HEK293 (cell line): ENCODE data around the gene MASP1.

Experiments used
- BCL11A ChIP-seq: fragments of 450-650 bp; formaldehyde crosslinking; IDR thresholded peaks from 2 replicates; pipeline ENCODE4 v1.5.1; 2016; ENCODE audit warnings: low read depth, missing biosample characterization, missing genetic modification characterization
- CTCF ChIP-seq: fragments of 450-650 bp; formaldehyde crosslinking; IDR thresholded peaks from 2 replicates; pipeline ENCODE4 v1.5.1; 2016; ENCODE audit warnings: missing biosample characterization, missing genetic modification characterization
- HOXD13 ChIP-seq: sonication (generic); formaldehyde crosslinking; IDR thresholded peaks from 2 replicates; pipeline ENCODE4 v1.8.0; 2022; ENCODE audit warnings: missing genetic modification reagents, borderline replicate concordance
- KLF16 ChIP-seq: fragments of 450-650 bp; formaldehyde crosslinking; IDR thresholded peaks from 2 replicates; pipeline ENCODE4 v1.5.1; 2017; ENCODE audit warnings: missing biosample characterization, missing genetic modification characterization
- PRDM10 ChIP-seq: fragments of 450-650 bp; formaldehyde crosslinking; IDR thresholded peaks from 2 replicates; pipeline ENCODE4 v1.5.1; 2016; ENCODE audit warnings: missing biosample characterization, missing genetic modification characterization
- SALL2 ChIP-seq: fragments of 450-650 bp; formaldehyde crosslinking; IDR thresholded peaks from 2 replicates; pipeline ENCODE4 v1.5.0; 2017; ENCODE audit warnings: missing biosample characterization, mild to moderate bottlenecking, missing genetic modification characterization, borderline replicate concordance
- ZBTB8A ChIP-seq: fragments of 450-650 bp; formaldehyde crosslinking; IDR thresholded peaks from 2 replicates; pipeline ENCODE4 v1.5.1; 2016; ENCODE audit warnings: missing biosample characterization, missing genetic modification characterization
- ZFP37 ChIP-seq: fragments of 450-650 bp; formaldehyde crosslinking; IDR thresholded peaks from 2 replicates; pipeline ENCODE4 v1.5.1; 2016; ENCODE audit warnings: missing biosample characterization, missing genetic modification characterization
- ZNF114 ChIP-seq: fragments of 450-650 bp; formaldehyde crosslinking; IDR thresholded peaks from 2 replicates; pipeline ENCODE4 v1.5.0; 2017; ENCODE audit warnings: missing biosample characterization, missing genetic modification characterization
- ZNF26 ChIP-seq: fragments of 450-650 bp; formaldehyde crosslinking; IDR thresholded peaks from 2 replicates; pipeline ENCODE4 v1.5.1; 2016; ENCODE audit warnings: missing biosample characterization, missing genetic modification characterization
- ZNF394 ChIP-seq: fragments of 450-650 bp; formaldehyde crosslinking; IDR thresholded peaks from 2 replicates; pipeline ENCODE4 v1.5.1; 2016; ENCODE audit warnings: missing biosample characterization, missing genetic modification characterization, mild to moderate bottlenecking, moderate library complexity, borderline replicate concordance
- ZNF449 ChIP-seq: fragments of 450-650 bp; formaldehyde crosslinking; IDR thresholded peaks from 2 replicates; pipeline ENCODE4 v1.5.1; 2017; ENCODE audit warnings: missing biosample characterization, mild to moderate bottlenecking, missing genetic modification characterization, moderate library complexity
- ZNF660 ChIP-seq: fragments of 450-650 bp; IDR thresholded peaks from 2 replicates; pipeline ENCODE4 v1.5.1; 2018; ENCODE audit warnings: missing biosample characterization, mild to moderate bottlenecking, missing genetic modification characterization
- ZNF776 ChIP-seq: fragments of 450-650 bp; formaldehyde crosslinking; IDR thresholded peaks from 2 replicates; pipeline ENCODE4 v1.5.0; 2017; ENCODE audit warnings: missing biosample characterization, missing genetic modification characterization, borderline replicate concordance

- TF ChIP-seq CTCF (tag by site-specific recombination): no peak
- TF ChIP-seq ZNF660: no peak
- TF ChIP-seq ZNF394: no peak
- TF ChIP-seq ZNF26 (tag by site-specific recombination): no peak
- TF ChIP-seq PRDM10: no peak
- no peak for TF ChIP-seq BCL11A (tag by site-specific recombination)
- no peak for TF ChIP-seq HOXD13 (CRISPR knock-in tag)
- no peak for TF ChIP-seq KLF16 (tag by site-specific recombination)
- TF ChIP-seq ZBTB8A (tag by site-specific recombination): no peak
- TF ChIP-seq ZFP37 (tag by site-specific recombination): no peak
- no peak for TF ChIP-seq ZNF776 (tag by site-specific recombination)
- TF ChIP-seq ZNF114 (tag by site-specific recombination): no peak
- TF ChIP-seq ZNF449: no peak
- no peak for TF ChIP-seq SALL2
Observed at GRCh38 chr3:187328691-187329090, 37.2 kb upstream of the MASP1 start.
